Neutrophil (primary cell): Measurements from ENCODE around the gene NOTCH3.
A peak's percentile ranks its signal among the peaks of the same experiment; 100 is the strongest.

ENCODE experiments used
- H3K27ac ChIP-seq: fragments of 200-600 bp; sonication (generic); 2 replicates; pipeline ENCODE4 v1.5.1; 2016; ENCODE audit warnings: mild to moderate bottlenecking, moderate library complexity
- H3K27me3 ChIP-seq: fragments of 200-600 bp; sonication (generic); 2 replicates; pipeline ENCODE4 v1.6.0; 2016; ENCODE audit warnings: mild to moderate bottlenecking
- H3K36me3 ChIP-seq: fragments of 200-600 bp; sonication (generic); 2 replicates; pipeline ENCODE4 v1.5.1; 2017
- H3K4me1 ChIP-seq, 2 experiments: fragments of 200-600 bp in 1 of 2; sonication (generic) in 1 of 2; 1 replicate in 1 of 2; 2 replicates in 1 of 2; pipeline versions ENCODE4 v1.5.1 to v1.6.1; 2013 to 2016; ENCODE audit warnings: low read depth in 1 of 2, low read length in 1 of 2, mild to moderate bottlenecking in 1 of 2, moderate library complexity in 1 of 2; ENCODE audit not compliant: control insufficient read depth in 1 of 2, insufficient read depth in 1 of 2
- H3K4me3 ChIP-seq, 2 experiments: fragments of 200-600 bp in 1 of 2; sonication (generic) in 1 of 2; 1 replicate in 1 of 2; 2 replicates in 1 of 2; pipeline ENCODE4 v1.5.1; 2013 to 2016; ENCODE audit warnings: low read depth in 1 of 2, low read length in 1 of 2, mild to moderate bottlenecking in 1 of 2, moderate library complexity in 1 of 2
- H3K9me3 ChIP-seq: fragments of 200-600 bp; sonication (generic); 2 replicates; pipeline ENCODE4 v1.5.1; 2016
- TF ChIP-seq, protein P1 (sequence below): fragments of 200-600 bp; sonication (generic); IDR thresholded peaks from 2 replicates; pipeline ENCODE4 v1.5.1; 2016; ENCODE audit warnings: antibody characterized with exemption

Gene NOTCH3

DNA sequence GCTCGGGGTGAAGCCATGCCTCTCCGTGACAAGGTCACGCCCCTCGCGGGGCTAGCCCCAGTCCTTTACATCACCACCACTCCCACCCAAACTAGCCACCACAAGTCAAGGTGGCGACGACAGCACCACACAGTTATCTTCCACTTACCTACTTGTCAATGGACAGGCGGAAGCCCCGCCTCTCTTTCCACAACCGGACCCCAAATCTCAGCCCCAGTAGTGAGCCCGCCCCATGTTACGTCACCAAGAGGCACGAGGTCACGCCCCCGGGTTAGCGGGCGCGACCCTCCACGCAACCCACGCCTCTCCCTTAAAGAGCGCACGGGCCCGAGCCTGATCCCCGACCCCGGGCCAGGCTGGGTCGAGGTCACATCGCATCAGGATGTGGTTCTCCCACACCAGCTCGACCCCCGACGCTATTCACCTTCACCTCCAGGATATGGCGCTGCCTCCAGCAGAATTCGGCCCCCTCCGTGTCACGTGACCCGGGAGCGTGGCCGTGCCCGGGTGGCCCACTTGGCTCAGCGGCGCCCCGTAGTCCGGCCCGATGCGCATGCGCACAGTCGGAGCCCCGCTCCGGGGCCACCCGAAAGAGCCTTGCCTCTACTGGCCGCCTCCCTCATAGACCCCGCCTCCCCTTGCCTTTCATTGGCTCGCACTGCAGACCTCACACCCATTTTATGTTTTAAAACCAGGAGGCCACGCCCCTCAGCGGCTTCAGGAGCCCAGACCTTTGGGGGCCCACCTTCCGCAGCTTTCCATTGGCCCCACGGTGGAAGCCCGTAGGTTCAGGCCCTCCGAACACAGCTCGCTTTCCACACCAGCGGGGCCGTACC is 75.3 kb downstream of the NOTCH3 start:
- TF ChIP-seq, protein P1, sequence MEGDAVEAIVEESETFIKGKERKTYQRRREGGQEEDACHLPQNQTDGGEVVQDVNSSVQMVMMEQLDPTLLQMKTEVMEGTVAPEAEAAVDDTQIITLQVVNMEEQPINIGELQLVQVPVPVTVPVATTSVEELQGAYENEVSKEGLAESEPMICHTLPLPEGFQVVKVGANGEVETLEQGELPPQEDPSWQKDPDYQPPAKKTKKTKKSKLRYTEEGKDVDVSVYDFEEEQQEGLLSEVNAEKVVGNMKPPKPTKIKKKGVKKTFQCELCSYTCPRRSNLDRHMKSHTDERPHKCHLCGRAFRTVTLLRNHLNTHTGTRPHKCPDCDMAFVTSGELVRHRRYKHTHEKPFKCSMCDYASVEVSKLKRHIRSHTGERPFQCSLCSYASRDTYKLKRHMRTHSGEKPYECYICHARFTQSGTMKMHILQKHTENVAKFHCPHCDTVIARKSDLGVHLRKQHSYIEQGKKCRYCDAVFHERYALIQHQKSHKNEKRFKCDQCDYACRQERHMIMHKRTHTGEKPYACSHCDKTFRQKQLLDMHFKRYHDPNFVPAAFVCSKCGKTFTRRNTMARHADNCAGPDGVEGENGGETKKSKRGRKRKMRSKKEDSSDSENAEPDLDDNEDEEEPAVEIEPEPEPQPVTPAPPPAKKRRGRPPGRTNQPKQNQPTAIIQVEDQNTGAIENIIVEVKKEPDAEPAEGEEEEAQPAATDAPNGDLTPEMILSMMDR = no peak
- Histone ChIP-seq H3K36me3 (peaks cover 3% of the 10 kb centered on the region), H3K4me1 (peaks cover 7 to 14% of the 10 kb centered on the region in 2 experiments), H3K9me3 (no peaks in the 10 kb centered on the region), H3K4me3 (peak overlapping the region; percentile 86 to 96), H3K27me3 (peaks cover 6% of the 10 kb centered on the region), H3K27ac (peak overlapping the region; percentile 62)

DNA sequence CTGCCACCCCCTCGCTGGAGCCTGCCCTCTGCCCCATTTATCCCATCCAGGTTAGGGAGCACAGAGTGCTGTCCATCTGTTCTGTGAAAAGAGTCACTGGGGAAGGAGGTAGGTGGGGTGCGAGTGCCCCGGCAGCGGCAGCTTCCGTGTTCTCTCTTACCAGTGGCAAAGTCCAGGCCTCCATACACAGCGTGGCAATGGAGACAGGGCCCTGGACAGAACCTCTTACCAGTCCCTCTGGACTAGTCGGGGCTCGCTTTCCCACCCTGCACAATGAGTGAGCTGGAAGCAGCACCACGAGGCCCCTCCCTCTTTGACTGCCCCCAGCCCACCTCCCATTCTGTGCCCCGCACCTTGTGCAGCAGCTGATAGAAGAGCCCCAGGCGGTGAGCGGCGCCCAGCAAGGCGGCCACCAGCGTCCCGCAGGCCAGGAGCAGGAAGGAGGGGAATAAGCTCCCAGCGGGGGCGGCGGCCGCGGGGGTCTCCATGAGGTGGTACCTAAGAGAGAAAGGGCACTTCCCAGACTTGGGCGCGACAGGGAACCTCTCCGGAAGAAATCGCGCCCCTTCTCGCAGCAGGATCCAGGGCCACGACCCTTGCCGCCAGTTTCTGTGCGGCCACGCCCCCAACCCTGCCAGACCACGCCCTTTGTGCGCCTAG is 76.1 kb downstream of the NOTCH3 start:
- Histone ChIP-seq H3K9me3 (no peaks in the 10 kb centered on the region), H3K4me3 (peak overlapping the region; percentile 86 to 96), H3K27me3 (peaks cover under 1% of the 10 kb centered on the region), H3K36me3 (peaks cover 6% of the 10 kb centered on the region), H3K27ac (peak overlapping the region; percentile 19), H3K4me1 (peaks cover 7 to 14% of the 10 kb centered on the region in 2 experiments)
- TF ChIP-seq, protein P1 = no peak

DNA sequence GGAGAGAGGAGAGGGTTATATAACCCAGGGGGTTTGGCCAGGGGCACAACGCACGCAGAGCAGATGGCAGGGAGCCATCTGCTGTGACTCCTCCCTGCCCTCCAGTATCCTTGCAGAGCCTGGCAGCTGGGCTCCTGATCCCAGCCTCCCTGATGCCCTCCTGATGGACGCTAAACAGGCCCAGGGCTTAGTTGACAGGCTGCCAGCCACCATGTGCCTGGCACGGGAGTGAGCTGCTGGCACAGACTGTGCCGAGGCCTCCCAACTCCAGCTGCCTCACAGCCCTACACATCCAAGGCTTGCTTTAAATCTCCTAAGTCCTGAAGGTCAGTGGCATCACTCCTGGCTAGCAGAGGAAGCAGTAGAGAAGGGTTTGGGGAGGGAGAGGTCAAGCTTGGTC is 76.9 kb downstream of the NOTCH3 start:
- Histone ChIP-seq H3K4me1 (peaks cover 7 to 14% of the 10 kb centered on the region in 2 experiments), H3K27me3 (no peaks in the 10 kb centered on the region), H3K4me3 (no peak overlapping the region), H3K36me3 (peaks cover 12% of the 10 kb centered on the region), H3K9me3 (no peaks in the 10 kb centered on the region), H3K27ac (peak overlapping the region; percentile 19)
- TF ChIP-seq, protein P1 = no peak

DNA sequence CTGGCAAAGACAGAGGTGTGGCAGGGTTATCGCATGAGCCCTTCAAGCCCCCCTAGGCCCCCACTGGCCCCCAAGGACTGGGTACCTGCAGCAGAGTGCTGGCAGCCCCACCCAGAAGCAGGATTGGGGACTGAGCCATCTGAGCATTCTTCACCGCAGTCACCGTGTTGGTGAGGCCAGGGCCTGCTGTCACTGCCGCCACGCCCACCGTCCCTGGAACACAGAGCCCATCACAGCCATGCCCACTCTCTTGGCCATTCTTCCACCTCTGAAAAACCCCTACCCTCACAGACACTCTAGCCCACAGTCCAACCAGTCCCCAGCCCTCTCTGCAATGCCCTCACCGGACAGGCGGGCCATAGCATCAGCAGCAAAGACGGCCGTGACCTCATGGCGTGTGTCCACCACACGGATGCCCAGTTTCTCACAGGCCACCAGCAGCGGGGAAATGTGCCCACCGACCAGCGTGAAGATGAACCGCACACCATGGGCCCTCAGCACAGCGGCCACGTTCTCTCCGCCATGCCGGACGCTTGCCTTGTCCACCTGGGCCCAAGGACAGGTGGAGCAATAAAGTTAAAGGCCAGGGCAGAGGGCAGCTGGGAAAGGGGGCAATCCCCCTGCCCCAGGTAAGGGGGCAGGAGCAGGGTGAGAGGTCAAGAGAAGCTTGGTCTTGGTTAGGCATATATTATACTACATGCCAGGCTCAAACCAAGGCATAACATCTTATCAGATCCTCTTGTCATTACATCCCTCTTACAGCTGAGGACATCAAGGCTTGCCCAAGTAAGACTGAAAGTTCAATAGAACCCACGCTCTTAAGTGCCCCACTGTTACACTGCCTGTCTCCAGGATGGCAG is 77.5 kb downstream of the NOTCH3 start:
- Histone ChIP-seq H3K36me3 (peaks cover 19% of the 10 kb centered on the region), H3K27me3 (no peaks in the 10 kb centered on the region), H3K4me3 (no peak overlapping the region), H3K27ac (no peak overlapping the region), H3K4me1 (peaks cover 7 to 14% of the 10 kb centered on the region in 2 experiments), H3K9me3 (no peaks in the 10 kb centered on the region)
- TF ChIP-seq, protein P1 = no peak

DNA sequence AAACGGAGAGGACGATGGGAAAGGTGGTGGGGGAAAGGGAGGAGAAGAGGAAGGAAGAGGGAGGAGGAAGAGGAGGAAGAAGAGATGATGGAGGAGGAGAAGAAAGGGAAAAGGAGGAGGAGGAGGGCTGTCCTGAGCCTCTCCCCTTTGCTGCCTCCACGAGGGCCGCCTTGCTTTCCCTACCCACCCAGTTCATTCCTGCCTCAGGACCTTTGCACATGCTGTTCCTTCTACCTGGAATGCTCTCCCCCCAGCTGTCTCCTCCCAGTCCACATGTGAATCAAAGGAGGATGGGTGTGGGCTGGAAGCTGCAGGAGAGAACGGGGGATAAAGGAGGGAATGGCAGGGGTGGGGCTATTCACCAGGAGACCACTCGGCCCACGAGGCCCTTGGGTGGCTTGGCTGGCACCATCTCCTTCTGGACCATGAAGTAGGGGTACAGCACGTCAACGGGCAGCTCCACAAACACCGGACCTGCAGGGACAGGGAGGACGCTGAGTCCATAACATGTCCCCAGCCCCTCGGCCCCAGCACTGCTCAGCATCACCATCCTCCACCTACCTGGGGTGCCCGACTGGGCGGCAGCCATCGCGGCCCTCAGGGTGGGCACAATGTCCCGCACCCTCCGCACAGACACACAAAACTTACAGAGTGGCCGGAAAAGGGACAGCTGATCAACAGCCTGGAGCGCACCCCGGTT is 78.3 kb downstream of the NOTCH3 start:
- Histone ChIP-seq H3K4me3 (no peak overlapping the region), H3K4me1 (peaks cover 7 to 14% of the 10 kb centered on the region in 2 experiments), H3K27me3 (no peaks in the 10 kb centered on the region), H3K27ac (no peak overlapping the region), H3K9me3 (no peaks in the 10 kb centered on the region), H3K36me3 (peaks cover 26% of the 10 kb centered on the region)
- TF ChIP-seq, protein P1 = no peak
